ENCODE data around the gene PDXK.

- no peak for TF ChIP-seq CTCF (IDR thresholded peaks at IDR 0.05)
- no peak for TF ChIP-seq POLR2A (IDR thresholded peaks at IDR 0.05)
- TF ChIP-seq POLR2AphosphoS5 (IDR thresholded peaks at IDR 0.05) = no peak
Measured at GRCh38 chr21:43793243-43793642, 74.3 kb downstream of the PDXK start.

Measured in breast epithelium (tissue), 3 donors.